ENCODE measurements around the gene SPRYD3. TPM values are rescaled to one million over a fixed set of nuclear protein-coding genes. Genes with fewer than 3 reads are reported as not detected.
"Not testable (repeated sequence)": the region's sequence is repeated elsewhere in the genome, so short reads cannot be mapped to it uniquely, and the experiment has no call there.

Gene SPRYD3
- polyA plus RNA-seq, 1 donor from 2014 or later = 30.4 TPM

DNA sequence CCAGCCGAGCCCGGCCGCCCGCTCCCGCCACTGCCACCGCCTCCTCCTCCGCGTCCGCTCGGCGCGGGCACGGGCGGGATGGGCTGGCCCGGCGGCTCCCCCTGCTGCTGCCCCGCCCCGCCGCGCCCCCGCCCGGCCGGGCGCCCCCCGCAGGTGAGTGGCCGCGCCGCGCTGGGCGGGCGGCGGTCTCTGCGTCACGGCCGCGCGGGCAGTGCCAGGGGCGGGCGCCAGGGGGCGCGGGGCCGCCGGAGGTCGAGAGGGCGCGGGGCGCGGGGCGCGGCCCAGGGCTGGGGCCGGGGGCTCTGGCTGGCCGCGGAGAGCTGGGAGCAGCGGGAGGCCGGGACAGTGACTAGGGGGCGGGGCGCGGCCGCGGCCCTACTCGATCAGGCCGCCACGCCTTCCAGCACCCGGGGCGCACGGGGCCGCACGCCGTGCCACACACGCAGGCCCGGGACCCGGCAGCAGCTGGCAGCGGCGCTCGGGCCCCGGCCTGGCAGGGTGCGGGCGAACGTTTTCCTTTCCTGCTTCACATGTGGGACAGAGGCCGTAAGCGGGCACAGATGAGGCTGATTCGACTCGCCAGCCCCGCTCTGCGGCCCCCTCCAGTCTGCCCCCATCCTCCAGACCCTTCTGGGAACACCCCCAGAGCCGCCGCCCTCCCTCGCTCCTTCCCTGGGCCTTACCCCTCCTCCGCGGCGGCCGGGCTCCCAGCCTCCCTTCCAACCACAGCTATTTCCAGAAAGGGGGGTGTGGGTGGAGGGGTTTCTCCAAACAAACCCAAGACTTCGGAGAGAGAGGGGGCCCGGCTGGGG, 31.8 kb downstream of the SPRYD3 start:
- H3K27ac Mint-ChIP-seq = no peak overlapping the region
- H3K36me3 Mint-ChIP-seq = no peaks in the 10 kb centered on the region
- peak overlapping the region; percentile 65 to 98 (median 91) for H3K4me3 Mint-ChIP-seq
- H3K27me3 Mint-ChIP-seq = no peaks in the 10 kb centered on the region
- H3K9me3 Mint-ChIP-seq = no peaks in the 10 kb centered on the region
- peaks cover 0 to 5% (median 2%) of the 10 kb centered on the region in 3 donors for H3K4me1 Mint-ChIP-seq

DNA sequence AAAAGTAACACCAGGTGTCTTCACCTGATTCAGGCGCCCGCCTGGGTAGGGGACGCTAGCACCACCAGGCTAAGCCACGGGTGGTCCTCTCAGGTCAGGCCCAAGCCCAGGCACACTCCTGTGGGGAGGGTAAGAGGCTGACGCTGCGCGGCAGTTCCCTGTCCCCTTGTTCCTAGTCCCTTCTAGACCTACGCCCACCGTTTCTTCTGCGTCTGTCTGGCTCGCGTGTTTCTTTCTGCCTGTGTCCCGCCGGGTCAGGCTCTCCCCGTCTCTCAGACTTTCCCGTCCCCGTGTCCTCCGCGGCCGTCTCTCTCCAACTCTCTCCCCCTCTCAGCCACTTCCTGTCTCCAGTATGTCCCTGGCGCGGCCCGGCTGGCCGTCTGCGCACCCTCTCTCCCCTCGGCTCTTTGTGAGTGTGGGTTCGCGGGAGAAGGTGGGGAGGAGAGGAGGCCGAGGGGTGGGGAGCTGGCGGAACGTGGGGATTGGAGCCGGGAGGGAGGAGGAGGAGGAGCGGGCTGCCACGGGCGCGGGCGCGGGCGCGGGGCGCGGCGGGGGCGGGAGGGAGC, 32.5 kb downstream of the SPRYD3 start:
- peaks cover 0 to 3% (median 2%) of the 10 kb centered on the region in 3 donors for H3K4me1 Mint-ChIP-seq
- H3K4me3 Mint-ChIP-seq = peak overlapping the region; percentile 93 to 98 (median 95)
- H3K27me3 Mint-ChIP-seq = no peaks in the 10 kb centered on the region
- H3K9me3 Mint-ChIP-seq = no peaks in the 10 kb centered on the region
- H3K27ac Mint-ChIP-seq = peak overlapping the region; percentile 89 to 93 (median 89)
- H3K36me3 Mint-ChIP-seq = no peaks in the 10 kb centered on the region

DNA sequence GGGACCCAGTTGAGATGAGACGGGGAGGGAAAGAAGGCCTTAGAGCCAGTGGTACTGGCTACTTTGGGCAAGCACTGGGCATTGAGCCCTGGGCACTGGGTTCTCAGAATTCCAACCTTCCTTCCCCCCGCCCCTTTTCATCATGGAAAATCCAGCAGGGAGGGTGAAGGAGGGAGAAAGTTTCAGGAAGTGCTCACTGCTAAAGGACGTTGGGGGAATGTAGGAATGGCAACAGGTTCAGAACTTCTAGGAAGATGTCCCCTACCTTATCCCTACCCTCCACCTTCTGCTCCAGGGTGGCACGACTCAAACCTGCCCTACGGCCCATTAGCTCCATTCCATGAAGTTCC, 33.5 kb downstream of the SPRYD3 start:
- Mint-ChIP-seq H3K36me3 (no peaks in the 10 kb centered on the region), H3K9me3 (no peaks in the 10 kb centered on the region), H3K4me3 (peak overlapping the region; percentile 12 to 98 (median 95)), H3K4me1 (peaks cover 0 to 3% (median 2%) of the 10 kb centered on the region in 3 donors), H3K27me3 (no peaks in the 10 kb centered on the region), H3K27ac (peak overlapping the region in 1 of 3 donors; percentile 93)

DNA sequence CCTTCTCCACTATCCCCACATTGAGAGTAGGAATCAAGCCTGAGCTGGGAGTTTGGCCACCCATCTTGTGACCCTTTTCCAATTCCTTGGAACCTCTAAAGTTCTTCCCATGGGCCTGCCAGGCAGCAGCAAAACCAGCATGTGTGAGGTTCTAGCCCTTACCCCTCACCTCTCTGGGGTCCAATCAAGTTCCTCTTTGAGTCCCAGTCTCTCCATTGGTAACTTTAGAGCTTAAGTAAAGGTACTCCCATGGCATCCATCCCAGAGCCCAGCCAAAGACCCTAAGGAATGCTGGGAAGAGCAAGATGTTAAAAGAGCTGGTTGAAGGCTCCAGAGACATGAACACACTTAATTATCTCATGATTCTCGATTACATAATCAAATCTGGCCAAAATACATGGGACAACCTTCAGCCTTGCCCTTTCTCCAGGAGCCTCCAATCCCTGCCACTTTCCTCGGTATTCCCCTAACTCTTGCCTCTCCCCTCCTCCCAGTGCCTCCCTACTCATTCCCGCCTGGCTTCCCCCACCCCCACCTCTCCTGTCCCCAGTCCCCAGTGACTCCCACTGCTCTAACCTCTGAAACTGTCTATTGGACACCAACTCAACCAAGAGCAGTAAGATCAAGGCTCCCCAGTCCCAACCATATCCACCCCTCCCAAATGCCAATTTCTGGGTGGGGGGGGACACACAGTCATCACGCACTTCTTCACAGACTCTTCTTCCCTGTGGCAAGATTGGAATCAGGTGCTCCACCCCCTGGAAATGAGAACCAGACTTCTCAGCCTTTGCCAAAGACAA, 34.1 kb downstream of the SPRYD3 start:
- Mint-ChIP-seq H3K4me1 (peaks cover 0 to 3% (median 2%) of the 10 kb centered on the region in 3 donors), H3K36me3 (no peaks in the 10 kb centered on the region), H3K27me3 (no peaks in the 10 kb centered on the region), H3K9me3 (no peaks in the 10 kb centered on the region), H3K4me3 (peak overlapping the region in 3 of 4 donors; percentile 79 to 98 (median 80)), H3K27ac (no peak overlapping the region)

DNA sequence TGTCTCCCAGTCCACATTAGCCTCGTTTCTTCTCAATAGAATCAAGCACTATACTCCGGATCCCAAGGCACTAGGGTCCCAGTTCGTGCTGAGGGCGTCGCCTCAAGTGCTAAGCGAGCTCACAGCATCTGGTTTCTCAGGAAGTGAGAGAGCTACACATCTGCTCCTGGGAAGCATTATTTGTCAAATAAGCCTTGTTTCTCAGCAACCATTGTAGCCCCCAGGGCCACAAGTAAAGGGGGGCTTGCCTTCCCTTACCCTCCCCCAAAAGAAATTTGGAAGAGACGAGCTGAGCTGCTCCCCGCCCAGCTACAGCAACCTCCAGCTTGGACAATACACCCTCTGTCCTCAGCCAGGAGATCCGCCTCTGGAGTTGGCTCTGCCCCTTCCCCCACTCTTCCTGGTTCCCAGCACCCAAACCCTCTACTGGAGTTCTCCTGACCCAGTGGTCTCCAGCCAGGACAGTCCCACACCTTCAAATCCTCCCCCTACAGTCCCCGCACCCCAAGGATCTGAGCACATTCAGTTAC, 35.1 kb downstream of the SPRYD3 start:
- H3K27me3 Mint-ChIP-seq = no peaks in the 10 kb centered on the region
- no peaks in the 10 kb centered on the region for H3K9me3 Mint-ChIP-seq
- H3K27ac Mint-ChIP-seq = no peak overlapping the region
- peak overlapping the region in 1 of 4 donors; percentile 98 for H3K4me3 Mint-ChIP-seq
- no peaks in the 10 kb centered on the region for H3K36me3 Mint-ChIP-seq
- H3K4me1 Mint-ChIP-seq = peaks cover 0 to 3% (median 2%) of the 10 kb centered on the region in 3 donors

DNA sequence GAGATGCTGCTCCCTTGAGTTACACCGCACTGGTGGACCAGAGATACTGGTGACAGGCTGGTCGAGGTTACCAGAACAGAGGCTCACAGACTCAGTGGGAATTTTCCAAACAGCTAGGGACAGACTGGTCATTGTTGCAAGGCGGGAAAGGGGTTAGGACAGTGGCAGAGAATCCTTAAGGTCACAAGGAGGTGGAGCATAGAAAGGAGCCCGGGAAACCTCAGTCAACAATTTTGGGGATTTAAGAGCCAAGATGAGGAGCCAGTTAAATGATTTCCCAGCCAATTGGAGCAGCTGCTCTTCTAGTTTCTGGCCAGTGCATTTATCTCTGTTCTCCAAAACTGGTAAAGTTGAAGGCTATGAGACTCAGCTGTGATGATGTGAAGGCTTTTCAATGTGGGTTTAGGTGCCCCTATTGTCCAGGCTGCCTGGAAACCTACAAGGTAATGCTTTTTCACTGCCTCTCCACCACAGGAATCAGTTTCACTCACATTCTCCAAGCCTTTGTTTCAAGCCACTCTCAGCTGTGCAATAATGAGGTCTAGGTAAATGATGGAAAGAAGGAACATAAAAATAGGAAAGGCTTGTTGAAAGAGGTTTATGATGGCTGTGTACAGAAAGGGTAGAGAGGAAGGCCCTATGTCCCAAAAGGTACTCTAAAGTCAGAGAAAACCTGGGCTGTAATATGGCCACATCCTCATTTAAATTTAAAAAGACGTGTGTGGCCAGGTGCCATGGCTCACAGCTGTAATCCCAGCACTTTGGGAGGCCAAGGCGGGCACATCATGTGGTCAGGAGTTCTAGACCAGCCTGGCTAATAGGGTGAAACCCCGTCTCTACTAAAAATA, 36.4 kb downstream of the SPRYD3 start:
- Mint-ChIP-seq H3K4me3 (peak overlapping the region in 2 of 4 donors; percentile 9 to 18), H3K4me1 (peaks cover 3 to 6% (median 6%) of the 10 kb centered on the region in 3 donors), H3K9me3 (no peaks in the 10 kb centered on the region), H3K27me3 (no peaks in the 10 kb centered on the region), H3K36me3 (no peaks in the 10 kb centered on the region), H3K27ac (no peak overlapping the region)

DNA sequence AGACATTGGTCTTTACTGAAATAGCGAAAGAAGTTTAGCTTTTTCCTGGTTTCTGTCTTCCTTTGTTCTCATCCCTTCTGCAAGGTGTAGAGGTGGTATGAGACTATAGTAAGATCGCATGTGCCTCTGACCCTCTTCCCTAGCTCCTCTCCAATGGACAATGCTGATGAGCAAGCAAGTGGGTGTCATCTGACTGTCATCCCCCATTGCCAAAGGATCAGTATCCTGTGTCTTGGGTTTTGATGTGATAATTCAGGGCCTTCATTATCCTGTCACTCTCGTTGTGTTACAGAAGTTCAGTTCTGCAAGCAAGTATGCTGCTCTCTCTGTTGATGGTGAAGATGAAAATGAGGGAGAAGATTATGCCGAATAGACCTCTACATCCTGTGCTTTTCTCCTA, 39.3 kb downstream of the SPRYD3 start:
- Mint-ChIP-seq H3K4me1 (peaks cover 0 to 6% (median 4%) of the 10 kb centered on the region in 3 donors), H3K27me3 (no peaks in the 10 kb centered on the region), H3K36me3 (no peaks in the 10 kb centered on the region), H3K9me3 (no peaks in the 10 kb centered on the region), H3K27ac (peak overlapping the region in 1 of 3 donors; percentile 41), H3K4me3 (no peak overlapping the region)

DNA sequence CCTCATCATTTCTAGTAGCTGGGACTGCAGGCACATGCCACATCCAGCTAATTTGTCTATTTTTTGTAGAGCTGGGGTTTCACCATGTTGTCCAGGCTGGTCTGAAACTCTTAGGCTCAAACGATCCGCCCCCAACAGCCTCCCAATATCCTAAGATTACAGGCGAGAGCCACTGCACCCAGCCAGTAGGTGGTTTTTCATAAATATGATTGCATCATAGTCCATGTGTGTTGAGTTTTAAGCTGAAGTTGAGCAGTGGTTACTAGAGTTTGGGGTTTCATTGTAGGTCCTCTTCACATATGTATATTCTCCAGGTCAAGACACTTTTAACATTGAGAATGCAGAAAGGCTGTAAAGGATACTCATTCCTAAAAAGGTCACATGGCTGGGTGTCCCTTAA, 42.4 kb downstream of the SPRYD3 start:
- H3K4me3 Mint-ChIP-seq = no peak overlapping the region
- peaks cover 0 to 6% (median 4%) of the 10 kb centered on the region in 3 donors for H3K4me1 Mint-ChIP-seq
- H3K9me3 Mint-ChIP-seq = no peaks in the 10 kb centered on the region
- no peaks in the 10 kb centered on the region for H3K27me3 Mint-ChIP-seq
- peaks cover 1% of the 10 kb centered on the region for H3K36me3 Mint-ChIP-seq
- no peak overlapping the region for H3K27ac Mint-ChIP-seq

DNA sequence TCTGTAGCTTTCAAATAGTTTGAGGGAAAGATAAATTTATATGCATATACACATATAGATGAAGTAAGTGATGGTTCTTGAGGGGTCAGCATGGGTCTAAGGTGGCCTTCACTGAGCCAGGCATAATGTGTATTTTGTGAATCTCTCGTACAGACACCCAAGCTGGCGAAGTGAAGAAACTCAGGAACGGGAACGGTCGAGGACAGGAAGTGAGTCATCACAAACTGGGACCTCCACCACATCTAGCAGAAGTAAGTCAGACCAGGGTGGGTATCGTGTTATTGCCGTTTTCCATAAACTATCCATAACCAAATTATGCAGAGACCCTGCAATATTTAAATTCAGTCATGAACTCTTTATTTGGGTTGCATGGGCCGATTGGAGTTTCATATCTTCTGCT, 44.7 kb downstream of the SPRYD3 start:
- Mint-ChIP-seq H3K4me3 (no peak overlapping the region), H3K36me3 (peaks cover 1% of the 10 kb centered on the region), H3K9me3 (no peaks in the 10 kb centered on the region), H3K27ac (no peak overlapping the region), H3K4me1 (peaks cover 2 to 6% (median 4%) of the 10 kb centered on the region in 3 donors), H3K27me3 (no peaks in the 10 kb centered on the region)

DNA sequence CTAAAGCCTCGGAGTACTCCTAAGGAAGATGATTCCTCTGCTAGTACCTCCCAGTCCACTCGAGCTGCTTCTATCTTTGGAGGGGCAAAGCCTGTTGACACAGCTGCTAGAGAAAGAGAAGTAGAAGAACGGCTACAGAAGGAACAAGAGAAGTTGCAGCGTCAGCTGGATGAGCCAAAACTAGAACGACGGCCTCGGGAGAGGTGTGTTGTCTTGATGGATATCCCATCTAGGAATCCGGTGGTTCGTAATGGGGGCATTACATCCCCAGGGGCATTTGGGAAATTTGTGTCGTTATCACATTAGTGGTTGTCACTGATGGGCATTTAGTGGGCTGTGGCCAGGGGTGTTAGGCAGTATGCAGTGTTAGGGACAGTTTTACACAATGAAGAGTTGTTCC, 45.4 kb downstream of the SPRYD3 start:
- H3K27me3 Mint-ChIP-seq, H3K36me3 Mint-ChIP-seq, H3K27ac Mint-ChIP-seq, H3K4me1 Mint-ChIP-seq, H3K9me3 Mint-ChIP-seq, H3K4me3 Mint-ChIP-seq: not testable (repeated sequence)

DNA sequence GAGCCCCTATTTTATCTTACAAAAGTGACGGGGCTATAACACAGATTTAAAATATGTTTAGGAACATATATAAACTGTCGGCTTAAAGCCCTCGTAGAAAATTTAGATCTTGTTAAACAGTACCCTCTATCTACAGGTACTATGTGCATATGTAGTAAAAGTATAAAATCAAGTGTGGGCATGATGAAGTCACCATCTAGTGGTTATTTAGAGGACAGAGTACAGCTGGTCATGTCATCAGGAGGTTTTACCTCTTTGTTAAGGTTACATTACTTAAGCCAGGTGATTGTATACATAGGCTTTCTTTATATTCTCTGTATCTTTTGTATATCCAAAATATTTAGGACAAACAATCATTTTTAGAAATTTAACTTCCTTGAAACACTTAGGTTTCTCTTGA, 47.6 kb downstream of the SPRYD3 start:
- no peaks in the 10 kb centered on the region for H3K9me3 Mint-ChIP-seq
- no peaks in the 10 kb centered on the region for H3K27me3 Mint-ChIP-seq
- peaks cover 0 to 2% (median 0%) of the 10 kb centered on the region in 3 donors for H3K4me1 Mint-ChIP-seq
- peaks cover 3% of the 10 kb centered on the region for H3K36me3 Mint-ChIP-seq
- H3K27ac Mint-ChIP-seq = no peak overlapping the region
- H3K4me3 Mint-ChIP-seq = no peak overlapping the region

DNA sequence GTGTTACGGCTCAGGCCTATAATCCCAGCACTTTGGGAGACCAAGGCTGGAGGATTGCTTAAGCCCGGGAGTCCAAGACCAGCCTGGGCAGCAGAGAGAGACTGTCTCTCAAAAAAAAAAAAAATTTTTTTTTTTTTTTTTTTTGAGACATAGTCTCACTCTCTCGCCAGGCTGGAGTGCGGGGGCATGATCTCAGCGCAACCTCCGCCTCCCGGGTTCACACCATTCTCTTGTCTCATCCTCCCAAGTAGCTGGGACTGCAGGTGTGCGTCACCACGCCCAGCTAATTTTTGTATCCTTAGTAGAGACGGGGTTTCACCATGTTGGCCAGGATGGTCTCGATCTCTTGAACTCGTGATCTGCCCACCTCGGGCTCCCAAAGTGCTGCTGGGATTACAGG, 52.2 kb downstream of the SPRYD3 start:
- not testable (repeated sequence) for H3K27ac Mint-ChIP-seq, H3K4me3 Mint-ChIP-seq, H3K4me1 Mint-ChIP-seq, H3K36me3 Mint-ChIP-seq, H3K9me3 Mint-ChIP-seq, H3K27me3 Mint-ChIP-seq

DNA sequence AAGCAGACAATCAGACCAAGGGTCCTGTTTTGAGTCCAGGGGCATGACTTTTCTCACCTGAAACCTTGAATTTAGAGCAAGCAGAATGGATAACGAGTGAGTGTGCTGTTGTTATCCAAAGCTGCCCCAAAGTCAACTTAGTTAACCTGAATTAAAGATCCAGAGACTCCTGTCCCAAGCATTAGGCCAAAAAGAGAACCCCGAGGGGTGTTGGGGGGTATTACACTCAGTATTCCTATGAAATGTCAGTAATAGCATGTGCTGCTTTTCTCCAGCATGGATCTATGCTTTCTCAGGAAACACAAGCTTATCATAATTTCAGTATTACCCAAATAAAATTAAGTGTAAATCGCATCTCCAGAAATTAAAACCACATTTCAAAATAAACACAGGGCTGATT, 53.9 kb downstream of the SPRYD3 start:
- H3K4me3 Mint-ChIP-seq = no peak overlapping the region
- peaks cover 9% of the 10 kb centered on the region for H3K36me3 Mint-ChIP-seq
- H3K27ac Mint-ChIP-seq = no peak overlapping the region
- no peaks in the 10 kb centered on the region for H3K4me1 Mint-ChIP-seq
- H3K9me3 Mint-ChIP-seq = no peaks in the 10 kb centered on the region
- no peaks in the 10 kb centered on the region for H3K27me3 Mint-ChIP-seq

DNA sequence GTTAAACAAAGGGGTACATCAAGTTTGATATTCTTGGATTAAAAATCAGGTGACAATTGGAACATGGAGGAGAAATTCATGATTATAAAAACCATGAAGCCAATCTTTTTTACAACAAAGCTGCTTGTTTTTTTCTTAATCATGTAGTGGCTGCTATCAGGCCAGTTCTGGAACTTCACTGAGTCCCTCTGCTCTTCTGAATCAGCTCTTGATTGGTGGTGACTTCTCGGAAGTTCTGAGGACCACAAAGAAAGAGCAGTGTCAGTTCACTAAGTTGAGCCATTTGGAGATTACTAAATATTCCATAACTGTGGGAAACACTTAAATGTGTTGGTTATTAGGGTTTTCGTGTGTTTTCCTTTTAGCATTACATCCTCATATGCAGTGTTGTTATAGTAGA, 64.5 kb downstream of the SPRYD3 start:
- Mint-ChIP-seq H3K27me3 (no peaks in the 10 kb centered on the region), H3K9me3 (no peaks in the 10 kb centered on the region), H3K27ac (no peak overlapping the region), H3K36me3 (peaks cover 8% of the 10 kb centered on the region), H3K4me1 (peaks cover 22 to 33% (median 28%) of the 10 kb centered on the region in 3 donors), H3K4me3 (no peak overlapping the region)

All from IgD-negative memory B cell (primary cell).